Measurements from ENCODE around the gene SMCO4.
"Not testable (repeated sequence)": the region's sequence is repeated elsewhere in the genome, so short reads cannot be mapped to it uniquely, and the experiment has no call there.

SMCO4 gene

DNA sequence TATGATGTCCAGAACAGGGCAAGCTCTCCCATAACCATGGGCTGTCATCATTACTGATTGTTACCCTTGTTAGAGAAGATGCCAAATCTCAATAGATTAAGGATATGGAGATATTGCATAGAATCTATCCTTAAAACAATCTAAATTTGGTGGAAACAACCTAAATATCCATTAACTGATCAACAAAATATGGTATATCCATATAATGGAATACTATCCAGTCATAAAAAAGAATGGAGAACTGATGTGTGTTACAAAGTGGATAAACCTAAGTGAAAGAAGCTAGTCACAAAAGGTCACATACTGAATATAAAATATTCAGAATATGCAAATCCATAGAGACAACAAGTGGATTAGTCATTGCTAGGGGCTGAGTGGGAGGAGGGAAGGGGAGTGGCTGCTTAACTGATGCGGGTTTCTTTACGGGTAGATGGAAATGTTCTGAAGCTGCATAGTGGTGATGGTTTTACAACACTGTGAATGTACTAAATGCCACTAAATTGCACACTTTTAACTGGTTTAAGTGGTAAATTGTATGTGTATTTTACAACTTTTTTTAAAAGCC, 36.1 kb upstream of the SMCO4 start:
- no peak for DNase-seq (ENCODE audit: low read depth)
- no peak overlapping the region for H3K4me3 ChIP-seq (ENCODE audit: low read length)
- TF ChIP-seq, protein P1, sequence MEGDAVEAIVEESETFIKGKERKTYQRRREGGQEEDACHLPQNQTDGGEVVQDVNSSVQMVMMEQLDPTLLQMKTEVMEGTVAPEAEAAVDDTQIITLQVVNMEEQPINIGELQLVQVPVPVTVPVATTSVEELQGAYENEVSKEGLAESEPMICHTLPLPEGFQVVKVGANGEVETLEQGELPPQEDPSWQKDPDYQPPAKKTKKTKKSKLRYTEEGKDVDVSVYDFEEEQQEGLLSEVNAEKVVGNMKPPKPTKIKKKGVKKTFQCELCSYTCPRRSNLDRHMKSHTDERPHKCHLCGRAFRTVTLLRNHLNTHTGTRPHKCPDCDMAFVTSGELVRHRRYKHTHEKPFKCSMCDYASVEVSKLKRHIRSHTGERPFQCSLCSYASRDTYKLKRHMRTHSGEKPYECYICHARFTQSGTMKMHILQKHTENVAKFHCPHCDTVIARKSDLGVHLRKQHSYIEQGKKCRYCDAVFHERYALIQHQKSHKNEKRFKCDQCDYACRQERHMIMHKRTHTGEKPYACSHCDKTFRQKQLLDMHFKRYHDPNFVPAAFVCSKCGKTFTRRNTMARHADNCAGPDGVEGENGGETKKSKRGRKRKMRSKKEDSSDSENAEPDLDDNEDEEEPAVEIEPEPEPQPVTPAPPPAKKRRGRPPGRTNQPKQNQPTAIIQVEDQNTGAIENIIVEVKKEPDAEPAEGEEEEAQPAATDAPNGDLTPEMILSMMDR (conservative IDR thresholded peaks at IDR 0.05; ENCODE audit: low read length), result no peak

DNA sequence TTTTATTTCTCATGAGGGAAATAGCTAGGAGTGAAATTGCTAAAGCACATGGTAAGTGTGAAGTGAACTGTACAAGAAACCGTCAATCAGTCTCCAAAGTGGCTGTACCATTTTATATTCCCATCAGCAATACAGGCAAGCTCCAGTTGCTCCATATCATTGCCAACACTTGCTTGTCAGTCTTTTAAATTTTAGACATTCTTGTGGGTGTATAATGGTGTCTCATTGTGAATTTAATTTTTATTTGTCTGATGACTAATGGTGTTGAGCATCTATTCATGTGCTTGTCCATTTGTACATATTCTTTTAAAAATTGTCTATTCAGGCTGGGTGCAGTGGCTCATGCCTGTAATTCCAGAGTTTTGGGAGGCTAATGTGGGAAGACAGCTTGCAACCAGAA, 34.1 kb upstream of the SMCO4 start:
- peak; percentile 97 for DNase-seq (ENCODE audit: low read depth)
- TF ChIP-seq, protein P1 (conservative IDR thresholded peaks at IDR 0.05; ENCODE audit: low read length), result no peak
- H3K4me3 ChIP-seq (ENCODE audit: low read length), result no peak overlapping the region

DNA sequence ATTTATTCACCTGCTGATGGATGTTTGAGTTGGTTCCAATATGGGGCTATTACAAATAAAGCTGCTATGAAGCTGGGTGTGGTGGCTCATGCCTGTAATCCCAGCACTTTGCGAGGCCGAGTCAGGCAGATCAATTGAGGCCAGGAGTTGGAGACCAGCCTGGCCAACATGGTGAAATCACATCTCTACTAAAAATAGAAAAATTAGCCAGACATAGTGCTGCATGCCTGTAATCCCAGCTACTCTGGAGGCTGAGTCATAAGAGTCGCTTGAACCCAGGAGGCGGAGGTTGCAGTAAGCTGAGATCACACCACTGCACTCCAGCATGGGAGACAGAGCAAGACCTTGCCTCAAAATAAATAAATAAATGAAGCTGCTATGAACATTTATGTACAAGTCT, 33.7 kb upstream of the SMCO4 start:
- peak; percentile 89 for DNase-seq (ENCODE audit: low read depth)
- not testable (repeated sequence) for H3K4me3 ChIP-seq (ENCODE audit: low read length)

DNA sequence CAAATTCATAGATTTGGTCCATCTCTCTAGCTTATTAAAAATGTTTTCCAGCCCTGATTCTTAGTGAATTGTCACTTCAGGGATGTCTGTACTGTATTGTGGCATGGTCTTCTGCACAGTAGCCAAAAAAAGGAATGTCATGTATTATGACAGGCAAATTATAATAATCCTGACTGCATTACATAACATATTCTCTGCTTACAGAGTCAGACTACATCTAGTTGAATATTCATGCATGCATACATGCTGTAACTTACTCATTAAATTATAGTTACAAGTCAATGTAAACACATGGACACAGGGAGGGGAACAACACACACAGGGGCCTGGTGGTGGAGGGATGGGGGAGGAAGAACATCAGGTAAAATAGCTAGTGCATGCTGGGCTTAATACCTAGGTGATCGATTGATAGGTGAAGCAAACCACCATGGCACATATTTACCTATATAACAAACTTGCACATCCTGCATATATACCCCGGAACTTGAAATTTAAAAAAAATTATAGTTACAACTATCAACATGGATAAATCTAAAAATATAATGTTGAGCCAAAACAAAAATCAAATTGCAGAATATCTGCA, 31.5 kb upstream of the SMCO4 start:
- TF ChIP-seq, protein P1 (conservative IDR thresholded peaks at IDR 0.05; ENCODE audit: low read length), result no peak
- no peak for DNase-seq (ENCODE audit: low read depth)
- H3K4me3 ChIP-seq (ENCODE audit: low read length), result no peak overlapping the region

DNA sequence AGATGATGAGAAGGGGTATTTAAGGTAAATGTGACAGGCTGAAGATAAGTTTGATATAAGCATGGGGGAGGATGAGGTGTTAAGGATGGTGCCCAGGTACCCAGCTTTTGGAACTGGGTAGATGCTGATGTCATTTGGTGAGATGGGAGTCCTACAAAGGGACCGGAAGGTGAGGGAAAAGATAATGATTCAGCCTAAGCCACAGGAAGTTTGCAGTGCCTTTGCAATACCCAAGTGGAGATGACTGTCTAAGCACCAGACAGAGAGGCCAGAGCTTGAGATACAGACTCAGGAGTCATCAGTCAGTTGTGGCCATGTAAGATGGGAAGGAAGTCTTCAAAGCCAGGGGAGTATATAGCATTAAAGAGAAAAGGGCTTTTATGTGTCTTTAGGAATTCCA, 30.0 kb upstream of the SMCO4 start:
- no peak overlapping the region for H3K4me3 ChIP-seq (ENCODE audit: low read length)
- TF ChIP-seq, protein P1 (conservative IDR thresholded peaks at IDR 0.05; ENCODE audit: low read length), result no peak
- no peak for DNase-seq (ENCODE audit: low read depth)

DNA sequence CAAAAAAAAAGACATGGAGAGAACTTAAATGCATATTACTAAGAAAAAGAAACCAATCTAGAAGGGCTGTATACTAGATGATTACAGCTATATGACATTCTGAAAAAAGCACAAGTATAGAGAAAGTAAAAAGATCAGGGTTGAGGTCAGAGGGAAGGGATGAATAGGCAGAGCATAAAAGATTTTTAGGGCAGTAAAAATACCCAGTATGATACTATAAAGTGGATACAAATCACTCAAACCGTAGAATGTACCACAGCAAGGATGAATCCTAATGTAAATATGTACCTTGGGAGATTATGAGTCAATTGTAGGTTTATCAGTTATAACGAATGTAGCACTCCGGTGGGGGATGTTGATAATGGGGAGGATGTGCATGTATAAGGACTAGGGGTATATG, 29.4 kb upstream of the SMCO4 start:
- TF ChIP-seq, protein P1 (conservative IDR thresholded peaks at IDR 0.05; ENCODE audit: low read length), result no peak
- DNase-seq (ENCODE audit: low read depth), result no peak
- no peak overlapping the region for H3K4me3 ChIP-seq (ENCODE audit: low read length)

DNA sequence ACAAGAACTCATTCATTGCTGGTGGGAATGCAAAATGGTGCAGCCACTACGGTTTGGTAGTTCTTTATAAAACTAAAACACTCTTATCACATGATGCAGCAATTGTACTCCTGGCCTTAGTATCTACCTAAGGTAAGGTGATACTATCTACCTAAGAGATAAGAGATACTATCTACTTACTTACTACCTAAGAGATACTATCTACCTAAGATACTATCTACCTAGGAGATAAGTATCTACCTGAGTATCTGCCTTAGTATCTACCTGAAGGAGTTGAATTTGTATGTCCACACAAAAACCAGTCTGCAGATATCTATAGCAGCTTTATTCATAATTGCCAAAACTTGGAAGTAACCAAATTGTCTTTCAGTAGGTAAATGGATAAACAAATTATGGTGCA, 29.0 kb upstream of the SMCO4 start:
- H3K4me3 ChIP-seq (ENCODE audit: low read length), result no peak overlapping the region
- TF ChIP-seq, protein P1 (conservative IDR thresholded peaks at IDR 0.05; ENCODE audit: low read length), result no peak
- no peak for DNase-seq (ENCODE audit: low read depth)

Data from AG10803 (cell line).